ENCODE results near the gene SARDH.
"Not testable (repeated sequence)": the region's sequence is repeated elsewhere in the genome, so short reads cannot be mapped to it uniquely, and the experiment has no call there.

The SARDH gene

DNA sequence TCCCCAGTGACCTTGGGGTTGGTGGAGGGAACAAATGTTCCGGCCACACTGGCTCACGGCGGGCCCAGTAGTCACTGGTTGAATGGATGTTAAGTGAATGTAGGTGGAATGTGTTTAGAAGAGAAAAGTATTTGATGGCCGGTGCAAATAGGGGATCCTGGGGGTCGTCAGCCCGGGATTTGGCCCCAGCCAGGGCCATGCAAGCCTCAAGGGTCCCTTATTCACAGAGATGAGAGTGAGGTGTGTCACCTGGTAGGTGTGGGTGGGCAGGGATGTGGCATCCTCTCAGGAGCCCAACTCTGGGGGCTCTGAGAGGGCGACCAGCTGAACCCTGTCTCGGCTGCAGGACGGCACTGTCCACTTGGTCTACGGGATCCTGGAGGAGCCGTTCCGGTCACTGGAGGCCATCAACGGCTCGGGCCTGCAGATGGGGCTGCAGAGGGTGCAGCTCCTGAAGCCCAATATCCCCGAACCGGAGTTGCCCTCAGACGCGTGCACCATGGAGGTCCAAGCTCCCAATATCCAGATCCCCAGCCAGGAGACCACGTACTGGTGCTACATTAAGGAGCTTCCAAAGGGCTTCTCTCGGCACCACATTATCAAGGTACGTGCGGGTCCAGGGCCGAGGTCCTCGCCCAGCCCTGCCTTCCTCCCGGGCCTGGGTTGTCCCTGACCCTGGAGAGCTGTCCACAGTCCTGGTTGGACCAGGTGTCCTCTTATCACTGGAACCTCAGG, 96.1 kb downstream of the SARDH start:
- DNase-seq: no peak

DNA sequence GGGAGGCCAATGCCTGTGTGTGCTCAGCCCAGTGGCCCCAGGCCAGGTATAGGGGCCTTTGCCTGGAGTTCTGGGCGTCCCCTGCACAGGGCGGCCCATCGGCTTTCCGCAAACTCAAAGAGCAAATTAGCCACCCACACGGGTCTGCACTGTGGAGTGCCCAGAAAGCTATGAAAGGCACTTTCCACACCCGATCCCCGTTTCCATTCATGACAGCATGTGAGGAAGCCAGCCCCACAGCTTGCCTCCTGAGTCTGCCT, 96.8 kb downstream of the SARDH start:
- DNase-seq: no peak

DNA sequence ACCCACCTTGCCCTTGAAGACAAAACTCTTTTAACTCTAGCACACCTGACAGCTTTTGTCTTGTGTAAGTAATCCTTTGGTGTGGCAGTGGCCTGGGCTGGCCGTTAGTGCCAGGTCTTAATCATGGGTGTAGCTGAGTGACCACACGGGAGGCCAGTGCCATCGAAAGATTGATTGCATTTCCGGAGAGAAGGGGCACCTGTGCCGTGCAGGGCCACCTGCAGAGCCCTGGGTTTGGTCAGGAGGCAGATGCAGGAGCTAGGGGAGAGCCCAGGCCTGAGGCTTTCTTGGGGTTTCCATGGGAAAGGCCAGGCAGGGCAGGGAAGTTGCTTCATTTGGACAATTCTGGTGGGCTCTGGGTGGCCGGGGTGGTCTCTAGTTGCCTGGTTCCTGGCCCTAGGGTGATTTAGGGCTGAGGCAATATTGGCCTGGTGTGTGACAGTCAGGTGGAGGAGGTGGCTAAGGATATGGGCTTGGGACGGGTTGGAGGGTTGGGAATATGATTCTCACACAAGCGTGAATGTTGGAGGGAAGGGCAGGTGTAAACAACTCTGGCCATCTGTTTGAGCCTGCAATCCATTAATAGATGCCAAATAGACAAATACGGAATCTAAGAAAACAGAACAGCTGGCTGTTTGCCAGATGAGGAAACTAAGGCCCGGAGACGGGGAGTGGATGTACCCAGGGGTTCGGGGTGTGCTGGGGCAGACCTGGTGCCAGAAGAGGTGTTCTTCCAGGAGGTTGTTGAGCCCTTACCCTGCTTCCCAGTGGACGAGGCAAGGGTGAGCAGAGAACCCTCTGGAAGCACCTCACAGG, 97.4 kb downstream of the SARDH start:
- no peak for DNase-seq

DNA sequence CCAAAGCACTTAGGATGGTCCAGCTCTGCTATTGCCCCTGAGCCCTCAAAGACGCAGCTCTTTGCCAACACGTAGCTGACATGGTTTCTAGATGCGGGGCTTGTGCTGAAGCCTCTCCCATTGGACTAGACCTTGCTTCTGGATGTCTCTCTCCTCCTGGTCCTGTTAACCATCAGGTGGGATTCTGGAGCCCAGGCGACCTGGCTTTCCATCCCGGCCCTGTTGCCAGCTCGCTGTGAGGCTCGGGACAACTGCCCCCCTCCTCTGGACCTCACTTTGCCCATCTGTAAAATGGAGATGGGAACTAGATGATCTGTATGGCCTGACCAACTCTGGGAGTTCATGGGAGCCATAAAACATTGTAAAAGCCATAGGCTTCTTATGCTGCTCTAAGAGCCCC, 98.0 kb downstream of the SARDH start:
- no peak for DNase-seq

DNA sequence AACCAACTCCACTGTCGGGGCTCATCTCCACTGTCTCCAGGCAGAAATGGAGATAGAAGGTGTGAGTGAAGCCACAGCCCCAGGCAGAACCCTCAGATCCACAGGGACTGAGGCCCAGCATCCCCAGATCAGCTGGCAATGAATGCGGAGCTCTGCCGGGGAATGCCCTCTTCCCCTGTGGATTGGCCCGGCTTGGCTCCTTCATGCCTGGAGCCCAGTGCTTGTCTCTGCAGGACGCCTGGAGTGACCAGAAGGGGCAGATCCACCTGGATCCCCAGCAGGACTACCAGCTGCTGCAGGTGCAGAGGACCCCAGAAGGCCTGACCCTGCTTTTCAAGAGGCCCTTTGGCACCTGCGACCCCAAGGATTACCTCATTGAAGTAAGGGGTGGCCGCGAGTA, 98.5 kb downstream of the SARDH start:
- DNase-seq: no peak

DNA sequence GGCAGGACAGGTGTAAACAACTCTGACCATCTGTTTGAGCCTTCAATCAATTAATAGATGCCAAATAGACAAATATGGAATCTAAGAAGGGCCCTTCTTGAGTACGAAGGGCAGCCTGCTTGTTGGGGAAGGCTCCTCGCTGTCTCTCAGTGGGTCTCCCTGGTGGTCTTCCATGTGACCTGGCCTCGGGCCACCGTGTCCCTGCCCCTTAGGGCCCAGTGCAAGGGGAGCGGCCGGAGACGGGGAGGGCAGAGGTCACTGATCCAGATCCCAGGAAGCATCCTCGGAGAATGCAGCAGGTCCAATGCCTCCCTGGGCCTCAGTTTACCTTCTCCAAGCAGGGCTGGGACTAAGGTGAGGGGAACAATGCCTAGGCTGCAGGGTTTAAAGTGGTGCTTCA, 99.4 kb downstream of the SARDH start:
- DNase-seq: no peak

DNA sequence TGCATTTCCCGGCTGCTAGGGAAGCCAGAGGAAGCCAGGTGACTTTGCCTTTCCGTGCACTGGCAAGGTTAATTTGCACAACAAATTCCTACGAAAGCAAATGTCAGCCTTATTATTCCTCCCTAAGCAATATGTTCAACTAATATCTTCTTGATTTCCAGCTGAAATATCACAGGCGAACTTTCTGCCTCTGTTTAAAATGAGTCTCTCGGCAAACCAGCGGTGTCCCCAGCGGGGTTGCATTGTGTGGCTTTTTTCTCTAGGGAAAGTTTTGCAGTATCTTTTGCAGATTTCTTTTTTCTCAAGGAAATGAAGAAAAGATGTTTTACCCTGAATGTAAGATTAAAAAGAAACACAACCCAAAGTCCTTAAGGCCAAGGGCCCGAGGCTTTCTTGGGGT, 100.1 kb downstream of the SARDH start:
- no peak for DNase-seq

DNA sequence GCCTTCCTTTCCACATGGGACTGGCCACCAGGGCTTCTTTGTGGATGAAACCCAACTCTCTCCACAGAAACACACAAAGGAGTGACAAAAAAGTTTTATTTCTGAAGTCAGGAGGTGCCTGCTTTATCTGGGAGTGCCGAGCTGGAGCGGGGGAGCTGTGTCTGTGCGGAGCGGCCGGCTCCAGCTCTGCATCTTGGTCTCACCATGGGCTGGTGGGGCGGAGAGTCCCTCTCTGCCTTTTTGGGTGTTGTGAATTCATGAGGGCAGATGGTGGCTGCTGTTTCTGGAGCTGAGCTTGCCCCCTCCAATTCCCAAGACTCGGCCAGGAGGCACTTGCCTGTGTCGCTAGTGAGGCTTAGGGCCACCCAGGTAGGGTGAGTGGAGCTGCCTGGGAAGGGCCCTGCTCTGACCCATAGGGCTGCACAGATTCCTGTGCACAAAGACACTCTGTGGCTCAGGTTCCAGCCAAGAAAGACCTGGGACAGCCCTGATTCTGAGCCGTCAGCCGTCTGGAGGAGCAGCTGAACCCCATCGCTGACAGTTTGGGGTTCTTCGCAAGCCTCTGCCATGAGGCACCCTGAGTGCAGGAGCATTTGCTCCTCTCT, 100.6 kb downstream of the SARDH start:
- no peak for DNase-seq

DNA sequence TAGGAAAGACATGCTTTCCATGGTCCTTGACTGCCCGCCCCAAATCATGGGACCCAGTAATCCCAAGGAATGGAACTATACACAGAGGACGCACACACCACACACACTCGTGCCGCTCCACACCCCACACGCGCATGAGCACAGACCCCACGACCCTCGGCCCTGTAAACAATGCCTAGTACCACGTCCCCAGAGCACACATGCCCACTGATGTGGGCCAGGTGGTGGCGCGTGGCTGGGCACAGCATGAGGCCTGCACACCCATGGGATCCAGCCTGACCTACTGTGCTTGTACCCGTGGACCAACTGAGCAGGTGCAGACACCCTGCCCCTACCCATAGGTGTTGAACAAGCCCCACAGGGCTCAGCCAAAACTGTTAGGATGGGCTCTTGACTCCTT, 101.2 kb downstream of the SARDH start:
- DNase-seq: no peak

DNA sequence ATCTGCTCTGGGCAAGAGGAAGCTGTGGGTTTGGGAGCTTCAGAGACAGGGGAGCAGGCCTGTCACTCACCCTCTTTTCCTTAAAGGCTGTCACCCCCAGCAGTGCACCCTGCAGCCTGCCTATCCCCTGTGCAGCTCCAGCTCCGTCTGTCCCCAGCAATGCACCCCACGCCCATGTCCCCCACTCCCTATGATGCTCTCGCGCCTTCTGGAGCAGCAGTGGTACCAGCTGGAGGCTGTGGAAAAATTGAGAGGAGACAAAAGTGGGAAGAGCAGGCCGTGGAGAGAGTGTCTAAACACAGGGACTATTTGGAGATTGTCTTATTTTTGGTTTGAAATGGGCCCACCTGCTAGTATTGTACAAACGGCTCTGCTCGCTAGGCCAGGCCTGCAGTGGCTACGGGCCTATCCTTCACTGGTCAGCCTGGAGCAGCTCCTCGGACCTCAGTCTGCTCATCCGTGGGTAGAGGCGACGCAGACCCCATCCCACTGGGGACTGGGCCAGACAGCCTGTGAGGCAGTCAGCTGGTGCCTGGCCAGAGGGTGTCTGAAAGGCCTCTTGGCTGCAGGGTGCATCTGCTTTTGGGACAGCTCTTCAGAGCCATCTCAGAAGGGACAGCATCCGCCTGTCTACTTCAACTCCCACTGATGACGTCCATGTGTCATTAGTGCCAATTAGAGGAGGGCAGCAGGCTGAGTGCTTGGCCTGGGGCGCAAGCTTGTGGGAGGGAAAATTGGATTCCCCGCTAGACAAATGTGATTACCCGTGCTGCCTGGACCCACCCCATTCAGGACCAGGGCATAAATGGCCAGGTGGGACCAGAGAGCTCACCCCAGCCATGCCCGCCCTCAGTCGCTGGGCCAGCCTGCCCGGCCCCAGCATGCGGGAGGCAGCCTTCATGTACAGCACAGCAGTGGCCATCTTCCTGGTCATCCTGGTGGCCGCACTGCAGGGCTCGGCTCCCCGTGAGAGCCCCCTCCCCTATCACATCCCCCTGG, 102.3 kb downstream of the SARDH start, which contains the start of gene DBH:
DBH (plus strand) TSS at position 831 of the 999 bp plus-strand sequence; CDS start at position 840, 9 bp downstream.
- DNase-seq: no peak

DNA sequence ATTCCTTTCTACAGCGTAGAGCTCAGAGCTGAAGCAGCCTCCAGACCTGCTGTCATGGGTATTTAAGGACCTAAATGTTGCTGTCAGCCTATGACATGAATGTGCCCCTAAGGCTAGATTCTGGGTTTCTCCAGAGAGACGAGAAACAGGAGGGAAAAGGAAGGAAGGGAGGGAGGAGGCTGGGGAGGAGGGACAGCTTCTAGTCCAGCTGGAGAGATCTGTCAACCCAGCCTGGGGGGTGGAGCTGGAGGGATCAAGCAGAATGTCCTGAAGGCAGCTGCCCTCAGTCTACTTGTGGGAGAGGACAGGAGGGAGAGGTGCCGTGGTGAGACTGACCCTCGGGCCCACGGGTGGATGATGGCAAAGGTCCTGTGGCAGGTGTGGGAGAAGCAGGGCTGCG, 103.1 kb downstream of the SARDH start:
- DNase-seq: no peak

DNA sequence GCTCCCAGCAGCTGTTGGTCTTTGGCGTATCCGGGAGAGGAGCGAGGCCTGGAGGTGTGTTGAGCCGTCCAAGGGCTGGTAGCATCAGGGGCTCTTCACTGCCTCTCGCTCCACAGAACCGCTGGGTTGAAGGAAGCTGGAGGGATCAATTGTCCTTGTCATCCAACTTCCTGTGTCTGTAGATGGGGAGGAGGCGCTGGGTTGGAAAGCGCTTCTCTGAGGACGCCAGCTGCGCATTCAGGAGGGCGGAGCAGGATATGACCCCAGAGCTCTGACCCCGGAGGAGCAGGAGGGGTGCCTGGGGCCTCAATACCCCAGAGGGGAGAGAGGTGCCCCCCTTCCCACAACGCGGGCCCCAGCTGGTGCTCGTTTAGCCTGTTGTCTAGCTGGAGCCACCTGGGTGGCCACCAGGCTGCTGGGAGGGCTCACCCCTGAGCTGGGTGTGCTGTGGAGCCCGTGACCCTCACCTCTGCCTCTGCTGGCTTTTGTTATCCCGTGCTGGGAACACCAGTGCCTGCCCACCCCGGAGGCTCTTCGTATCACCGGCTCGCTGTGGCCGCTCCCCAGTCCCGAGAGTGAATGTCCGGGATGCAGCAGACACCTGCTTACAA, 104.0 kb downstream of the SARDH start:
- no peak for DNase-seq

DNA sequence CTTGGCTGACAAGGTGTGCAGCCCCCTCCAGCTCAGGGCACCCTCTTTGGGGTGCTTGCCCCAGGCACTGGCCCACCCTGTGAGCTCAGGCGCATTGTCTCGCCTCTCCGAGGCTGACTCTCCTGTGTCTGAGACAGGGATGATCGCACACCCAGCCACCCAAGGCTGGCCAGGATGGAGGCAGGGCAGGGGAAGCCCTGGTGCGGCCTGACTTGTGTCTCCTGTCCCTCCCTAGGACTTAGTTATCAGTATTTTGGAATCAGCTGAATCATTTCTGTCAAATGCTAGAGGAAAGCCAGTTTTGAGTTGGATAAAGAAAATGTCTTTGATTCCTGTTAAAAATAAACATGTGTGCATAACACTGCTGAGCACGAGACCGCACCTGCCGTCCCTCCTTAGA, 104.5 kb downstream of the SARDH start:
- DNase-seq: no peak

DNA sequence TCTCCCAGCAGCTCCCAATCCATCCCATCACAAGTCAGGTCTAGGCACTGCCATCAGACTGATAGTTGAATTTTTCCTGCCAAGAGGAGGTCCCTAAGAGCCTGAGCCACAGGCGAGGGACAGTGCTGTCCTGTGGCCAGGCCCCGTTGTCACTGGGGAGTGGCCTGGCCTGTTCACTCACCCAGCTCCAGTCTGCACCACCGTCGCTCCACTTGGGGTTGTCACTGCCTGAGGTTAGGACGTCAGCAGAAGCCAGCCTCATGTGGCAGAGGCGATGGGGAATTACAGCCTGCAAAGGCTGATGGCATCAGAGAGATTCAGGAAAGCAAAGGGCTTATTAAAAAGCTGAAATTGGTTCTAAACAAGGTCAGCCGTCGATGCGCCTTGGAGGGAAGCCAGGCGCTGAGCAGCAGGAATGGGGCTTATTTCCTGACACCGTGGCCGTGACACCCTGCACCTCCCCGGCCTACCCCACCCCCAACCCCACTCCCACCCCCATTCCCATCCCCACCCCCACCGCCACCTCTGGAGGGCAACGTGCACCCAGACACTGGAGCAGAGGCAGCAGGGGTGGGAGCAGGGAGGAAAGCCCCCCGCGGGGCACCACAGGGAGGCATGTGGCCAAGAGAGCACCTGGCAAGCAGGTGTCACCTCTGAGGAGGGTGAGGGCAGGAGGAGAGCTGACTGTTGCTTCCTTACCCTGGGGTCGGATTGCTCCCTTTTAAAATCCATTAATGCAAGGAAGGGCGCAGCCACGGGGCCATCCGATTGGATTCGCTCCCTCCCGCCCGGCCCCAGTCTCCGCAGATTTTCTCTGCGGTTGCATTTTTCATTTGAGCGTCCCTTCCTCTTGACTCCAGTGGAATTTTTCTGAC, 105.1 kb downstream of the SARDH start:
- no peak for DNase-seq

DNA sequence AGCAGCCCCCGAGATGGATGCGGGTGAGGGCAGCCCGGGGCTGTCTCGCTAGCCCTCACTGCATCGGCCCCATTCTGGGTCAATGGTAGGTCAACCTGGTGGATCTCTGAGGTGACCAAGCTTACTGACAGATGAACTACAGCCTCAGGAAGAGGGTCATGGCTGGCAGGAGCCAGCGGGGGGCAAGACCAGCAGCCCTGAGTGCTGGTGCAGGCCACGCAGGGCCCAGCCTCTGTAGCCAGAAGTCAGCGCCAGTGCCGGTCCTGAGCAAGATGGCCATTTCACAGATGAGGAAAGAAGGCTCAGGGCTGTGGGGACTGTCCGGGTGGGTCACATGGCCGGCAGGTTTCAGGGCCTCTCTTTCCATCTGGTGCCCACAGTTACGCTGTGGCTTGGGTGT, 107.0 kb downstream of the SARDH start:
- no peak for DNase-seq

DNA sequence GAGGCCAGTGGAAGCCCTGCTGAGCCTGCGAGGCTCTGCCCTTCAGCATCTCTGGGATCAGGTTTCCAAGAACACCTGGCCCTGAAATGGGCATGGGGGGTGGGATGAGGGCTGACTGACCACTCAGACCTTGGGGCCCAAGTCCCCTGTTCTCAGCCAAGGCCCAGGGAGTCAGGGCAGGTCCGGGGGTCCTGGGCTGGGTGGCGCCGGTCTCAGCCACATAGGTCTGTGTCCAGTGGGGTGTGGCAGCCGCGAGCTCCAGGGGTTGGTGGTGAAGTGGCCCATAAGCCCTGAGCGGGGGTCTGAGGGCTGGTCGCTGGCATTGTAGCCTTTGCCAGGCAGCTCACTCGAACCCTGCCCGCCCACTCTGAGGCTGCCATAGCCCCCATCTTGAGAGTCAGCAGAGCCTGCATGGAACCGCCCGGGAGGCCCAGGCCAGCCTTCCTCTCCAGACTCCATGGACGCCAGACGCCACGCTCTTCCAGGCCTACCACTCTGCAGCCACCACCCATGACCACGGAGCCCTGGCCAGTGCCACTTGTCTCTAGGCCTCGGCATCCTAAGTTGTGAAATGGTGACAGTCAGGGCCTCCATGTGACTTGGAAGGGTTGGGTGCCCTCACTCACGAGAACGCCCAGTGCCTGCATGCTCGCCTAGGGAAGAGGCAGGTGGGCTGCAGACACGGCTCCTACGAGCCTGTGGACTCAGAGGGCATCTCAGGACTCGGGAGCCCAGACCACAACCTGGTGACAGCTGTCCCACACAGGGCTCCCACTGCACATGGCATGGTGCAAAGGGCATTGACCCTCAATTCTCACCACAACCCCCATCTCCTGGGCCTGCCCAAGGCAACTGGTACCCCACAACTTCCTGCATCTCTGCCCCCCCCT, 108.7 kb downstream of the SARDH start:
- no peak for DNase-seq

DNA sequence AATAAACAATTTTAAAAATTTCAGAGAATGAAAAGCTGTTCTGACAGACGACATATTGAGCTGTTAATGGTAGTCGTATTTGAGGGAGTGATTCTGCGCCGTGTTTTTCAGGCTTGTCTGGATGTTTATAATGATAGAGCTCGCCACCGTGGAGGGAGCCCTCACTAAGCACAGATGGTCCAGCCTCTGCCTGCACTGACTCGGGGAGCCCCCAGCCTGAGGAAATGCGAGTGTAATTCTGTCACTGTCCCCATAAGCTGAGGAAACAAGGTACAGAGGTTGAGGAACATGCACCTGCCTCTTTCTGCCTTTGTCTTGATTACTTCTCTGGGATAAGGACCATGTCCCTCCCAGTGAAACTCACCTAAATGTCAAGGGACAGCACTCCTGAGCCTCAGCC, 109.4 kb downstream of the SARDH start:
- no peak for DNase-seq

DNA sequence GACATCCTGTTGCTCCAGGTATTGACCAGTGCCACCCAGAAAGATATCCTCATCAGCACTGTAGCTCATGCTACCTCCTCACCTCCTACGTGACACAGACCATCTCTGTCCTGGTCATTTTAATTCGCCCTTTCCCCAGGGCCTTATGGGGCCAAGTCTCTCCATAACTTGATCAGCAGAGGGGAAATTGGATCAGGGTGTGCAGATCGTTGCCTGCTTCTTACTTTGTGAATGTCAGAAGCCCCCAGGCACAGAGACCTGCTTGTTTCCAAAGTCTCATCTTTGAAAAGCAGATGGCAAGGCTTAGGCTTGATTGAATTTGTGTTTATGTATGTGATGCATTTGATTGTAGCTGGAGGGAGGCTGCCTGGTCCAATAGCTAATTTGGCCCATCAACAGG, 110.8 kb downstream of the SARDH start:
- no peak for DNase-seq

DNA sequence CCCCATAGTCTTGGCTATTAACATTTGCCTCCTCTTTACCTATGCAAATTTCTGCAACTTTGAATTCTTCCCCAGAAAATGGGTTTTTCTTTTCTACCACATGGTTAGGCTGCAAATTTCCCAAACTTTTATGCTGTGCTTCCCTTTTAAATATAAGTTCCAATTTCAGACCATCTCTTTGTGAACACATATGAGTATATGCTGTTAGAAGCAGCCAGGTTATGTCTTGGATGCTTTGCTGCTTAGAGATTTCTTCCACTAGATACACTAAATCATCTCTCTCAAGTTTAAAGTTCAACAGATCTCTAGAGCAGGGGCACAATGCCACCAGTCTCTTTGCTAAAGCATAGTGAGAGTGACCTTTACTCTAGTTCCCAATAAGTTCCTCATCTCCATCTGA, 112.1 kb downstream of the SARDH start:
- DNase-seq: not testable (repeated sequence)

DNA sequence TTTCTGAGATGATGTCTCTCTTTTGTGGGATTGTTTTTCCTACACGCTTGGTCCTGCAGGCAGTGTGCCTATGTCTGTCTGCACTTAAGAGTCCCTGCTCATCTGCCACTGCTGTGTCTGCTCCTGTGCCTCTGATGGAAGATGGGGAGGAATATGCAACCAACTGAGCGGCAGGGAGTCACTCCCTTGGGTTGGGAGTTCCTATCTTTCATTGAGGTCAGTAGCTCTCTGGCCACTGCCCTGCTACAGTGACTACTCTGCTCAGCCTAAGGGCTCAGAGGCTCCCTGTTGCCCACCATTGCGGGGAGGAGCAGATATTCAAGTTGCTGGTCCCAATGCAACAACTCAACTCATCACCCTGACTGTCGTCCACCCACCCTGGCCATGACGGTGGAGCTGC, 115.6 kb downstream of the SARDH start:
- DNase-seq: no peak
